HG03095 (cell line): ENCODE data around the gene OTUB2.
"Not testable (repeated sequence)": the region's sequence is repeated elsewhere in the genome, so short reads cannot be mapped to it uniquely, and the experiment has no call there.

ENCODE experiments used
- ATAC-seq: cut with Tn5 transposase; IDR thresholded peaks from one replicate; pipeline ENCODE4 v1.9.1; 2021; ENCODE audit warnings: moderate library complexity; ENCODE audit not compliant: unreplicated experiment

The OTUB2 gene

DNA sequence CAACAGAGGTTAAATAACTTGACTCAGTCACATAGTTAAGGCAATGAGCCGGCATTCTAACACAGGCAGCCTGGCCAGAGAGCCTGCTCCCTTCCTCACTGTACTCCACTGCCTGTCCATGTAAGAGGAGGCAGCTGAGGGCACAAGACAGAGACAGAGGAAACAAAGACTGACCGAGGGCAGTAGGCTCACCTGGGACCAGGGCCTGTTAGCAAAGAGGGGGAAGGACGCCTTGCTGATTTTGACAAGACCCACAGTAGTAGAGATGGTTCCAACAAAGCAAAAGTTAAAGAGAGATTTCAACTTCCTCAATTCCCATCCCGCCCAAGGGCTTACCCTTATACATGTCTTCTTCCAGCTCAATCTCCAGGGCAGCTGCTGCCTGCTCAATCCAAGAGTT lies 26.5 kb downstream of the OTUB2 start:
- ATAC-seq: no peak

DNA sequence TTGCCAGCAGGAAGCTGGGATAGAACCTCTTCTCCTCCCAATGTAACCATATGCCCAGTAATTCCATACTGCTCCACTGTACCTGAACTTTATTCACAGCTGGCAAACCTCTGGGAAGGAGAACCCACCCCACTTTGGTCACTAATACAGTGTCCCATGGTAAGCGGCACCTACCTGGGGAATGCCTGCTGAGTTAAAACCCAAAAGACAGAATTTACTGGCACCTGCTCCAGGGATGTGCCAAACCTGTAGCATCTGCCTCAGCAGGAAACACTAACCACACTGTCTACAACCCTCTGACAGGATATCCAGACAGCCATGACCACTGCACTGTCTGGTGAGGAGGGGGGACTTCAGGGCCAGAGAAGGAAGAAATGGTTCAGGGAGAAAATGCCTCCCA lies 28.3 kb downstream of the OTUB2 start:
- ATAC-seq: no peak

DNA sequence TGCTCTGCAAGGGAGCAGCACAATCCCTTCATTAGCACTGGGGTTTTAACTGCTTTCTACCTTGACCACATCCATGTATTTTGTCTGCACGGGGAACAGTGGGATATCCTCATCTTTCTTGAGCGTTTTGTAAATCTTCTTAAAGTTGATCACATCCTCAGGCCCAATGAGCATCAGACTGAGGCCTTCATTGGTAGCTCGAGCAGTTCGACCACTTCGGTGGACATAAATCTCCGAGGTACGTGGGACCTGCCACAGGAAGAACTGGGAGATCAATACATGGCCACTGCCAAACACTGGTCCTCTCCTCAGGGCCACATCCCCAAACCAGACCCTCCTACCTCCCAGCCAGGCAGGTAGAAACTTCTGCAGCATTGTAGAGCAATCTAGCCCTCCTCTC lies 28.8 kb downstream of the OTUB2 start:
- ATAC-seq: no peak

DNA sequence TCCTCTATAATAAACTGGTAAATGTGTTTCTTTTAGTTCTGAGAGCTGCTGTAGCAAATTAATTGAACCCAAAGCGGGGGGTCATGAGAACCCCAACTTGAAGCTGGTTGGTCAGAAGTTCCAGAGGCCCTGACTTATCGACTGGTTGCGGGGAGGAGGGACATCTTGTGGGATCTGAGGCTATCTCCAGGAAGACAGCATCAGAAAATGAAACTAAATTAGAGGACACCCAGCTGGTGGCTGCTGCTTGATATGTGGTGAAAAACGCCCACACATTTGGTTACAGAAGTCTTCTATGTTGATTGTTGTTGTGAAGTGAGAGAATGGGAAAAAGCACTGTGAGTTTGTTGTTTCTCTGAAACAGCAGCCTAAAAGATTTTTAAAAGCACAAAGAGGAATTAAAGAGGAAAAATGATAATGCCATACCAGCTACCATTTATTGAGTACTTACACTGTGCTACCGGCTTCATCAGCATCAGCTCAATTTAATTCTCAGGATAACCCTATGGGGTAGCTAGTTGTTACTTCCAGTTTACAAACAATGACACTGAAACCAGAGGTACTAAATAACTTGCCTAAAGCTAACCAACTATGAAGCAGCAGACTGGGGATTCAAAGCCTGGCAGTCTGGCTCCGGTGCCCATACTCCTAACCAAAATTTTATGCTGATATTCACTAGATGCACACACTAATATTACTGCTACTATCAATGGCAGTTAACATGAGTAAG lies 30.6 kb downstream of the OTUB2 start:
- ATAC-seq: peak; percentile 82

DNA sequence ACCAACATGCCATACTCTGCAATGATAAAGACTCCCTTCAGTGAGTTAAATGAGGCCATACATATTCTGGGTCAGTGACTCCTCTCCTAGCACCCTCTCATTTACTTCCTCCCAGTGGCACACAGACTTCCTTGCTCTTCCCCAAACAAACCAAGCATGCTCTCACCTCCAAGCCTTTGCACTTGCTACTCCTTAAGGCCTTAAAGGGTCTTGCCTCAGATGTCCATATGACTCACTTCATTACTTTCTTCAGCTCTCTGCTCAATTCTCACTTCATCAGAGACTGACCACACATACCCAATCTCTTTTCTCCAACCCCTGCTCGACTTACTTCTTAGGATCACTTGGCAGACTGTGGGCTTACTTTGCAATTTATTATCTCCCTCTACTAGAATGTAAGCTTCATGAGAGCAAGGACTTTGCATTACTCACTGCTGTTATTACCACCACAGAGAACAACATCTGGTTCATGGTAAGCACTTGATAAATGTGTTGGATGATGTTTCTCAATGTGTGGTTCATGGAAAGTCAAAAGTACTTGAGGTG lies 32.1 kb downstream of the OTUB2 start:
- no peak for ATAC-seq

DNA sequence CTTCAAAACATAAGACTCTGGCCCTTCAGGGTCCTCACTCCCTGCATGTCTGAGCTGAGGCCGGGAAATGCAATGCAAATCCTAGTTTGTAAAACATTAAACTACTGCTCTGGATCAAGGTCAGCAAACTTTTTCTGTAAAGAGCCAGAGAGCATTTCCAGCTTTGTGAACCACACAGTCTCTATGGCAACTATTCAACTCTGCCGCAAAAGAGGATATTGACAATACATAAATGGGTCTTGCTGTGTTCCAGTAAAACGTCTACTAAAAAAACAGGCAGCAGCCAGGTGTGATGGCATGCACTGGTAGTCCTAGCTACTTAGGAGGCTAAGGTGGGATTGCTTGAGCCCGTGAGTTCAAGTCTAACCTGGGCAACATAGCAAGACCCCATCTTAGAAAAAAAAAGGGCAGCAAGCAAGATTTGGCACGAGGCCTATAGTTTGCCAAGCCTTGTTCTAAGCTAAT lies 32.6 kb downstream of the OTUB2 start:
- ATAC-seq: no peak

DNA sequence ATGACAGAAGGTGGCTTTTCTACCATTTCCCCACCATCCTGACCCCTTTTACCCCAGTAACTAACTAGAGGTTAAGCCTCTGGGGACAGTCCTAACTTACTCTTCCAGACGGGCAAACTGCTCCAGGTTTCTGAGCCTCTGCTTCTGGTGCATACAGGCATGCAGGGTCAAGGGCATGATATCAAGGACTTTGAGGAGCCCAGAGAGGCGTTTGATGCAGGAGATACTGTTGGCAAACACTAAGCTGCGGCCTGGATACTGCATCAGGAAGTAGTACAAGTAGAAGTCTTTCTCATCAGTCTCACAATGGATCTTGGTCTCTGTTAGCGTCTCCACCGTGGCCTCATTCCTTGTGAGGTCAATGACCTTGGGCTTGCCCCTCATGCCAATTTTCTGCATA lies 33.9 kb downstream of the OTUB2 start:
- ATAC-seq: no peak

DNA sequence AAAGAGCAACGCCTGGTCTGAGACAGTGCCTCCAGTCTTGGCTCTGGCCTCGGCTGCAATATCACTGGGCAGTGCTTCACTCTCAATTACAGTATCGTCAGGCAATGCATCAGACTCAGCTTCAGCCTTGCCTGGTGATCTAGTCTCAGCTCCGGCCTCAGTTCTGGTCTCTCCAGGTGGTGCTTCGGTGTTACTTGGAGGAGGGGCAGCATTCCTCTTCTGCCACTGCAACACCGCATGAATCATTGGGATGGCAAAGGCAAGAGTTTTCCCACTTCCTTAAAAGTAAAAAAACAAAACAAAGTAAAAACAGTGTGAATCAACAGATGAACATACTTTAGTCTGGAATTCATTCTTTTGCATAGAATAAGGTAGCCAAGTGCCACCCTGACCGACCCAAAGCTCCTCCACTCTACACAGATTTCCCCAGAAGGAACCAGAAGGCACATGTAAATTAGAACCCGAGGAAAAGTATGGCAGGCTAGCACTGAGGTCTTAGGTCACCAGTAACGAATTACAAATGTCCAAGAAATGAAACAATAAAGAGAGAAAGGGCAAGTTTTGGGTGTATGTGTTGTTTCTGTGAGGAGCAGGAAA lies 36.3 kb downstream of the OTUB2 start:
- ATAC-seq: no peak

DNA sequence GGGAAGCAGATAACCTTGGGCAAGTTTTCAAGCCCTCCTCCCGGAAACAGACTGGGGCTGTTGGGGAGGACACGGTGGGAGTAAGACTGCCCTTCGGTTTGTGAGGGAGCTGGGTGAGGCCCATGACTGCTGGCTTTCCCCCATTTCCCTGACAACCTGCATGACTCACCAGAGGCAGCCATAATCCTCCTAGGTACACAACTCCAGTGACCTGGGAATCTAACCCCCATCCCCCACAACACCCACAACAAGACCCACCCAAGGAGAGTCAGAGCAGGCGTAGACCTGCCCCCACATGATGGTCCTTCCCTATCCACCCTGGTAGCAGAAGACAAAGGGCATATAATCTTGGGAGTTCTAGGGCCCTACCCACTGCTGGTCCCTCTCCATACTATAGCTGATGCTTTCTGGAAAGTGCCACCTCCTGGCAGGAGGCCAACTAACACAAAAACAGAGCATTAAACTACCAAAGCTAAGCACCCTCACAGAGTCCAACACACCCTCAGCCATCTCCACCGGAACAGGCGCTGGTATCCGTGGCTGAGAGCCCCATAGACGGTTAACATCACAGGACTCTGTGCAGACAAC lies 40.0 kb downstream of the OTUB2 start:
- ATAC-seq: no peak

DNA sequence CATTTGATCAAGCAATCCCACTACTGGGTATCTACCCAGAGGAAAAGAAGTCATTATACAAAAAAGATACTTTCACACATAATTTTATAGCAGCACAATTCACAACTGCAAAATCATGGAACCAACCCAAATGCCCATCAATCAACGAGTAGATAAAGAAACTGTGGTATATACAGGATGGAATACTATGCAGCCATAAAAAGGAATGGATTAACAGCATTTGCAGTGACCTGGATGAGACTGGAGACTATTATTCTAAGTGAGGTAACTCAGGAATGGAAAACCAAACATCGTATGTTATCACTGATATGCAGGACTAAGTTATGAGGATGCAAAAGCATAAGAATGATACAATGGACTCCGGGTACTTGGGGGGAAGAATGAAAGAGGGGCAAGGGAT lies 45.9 kb downstream of the OTUB2 start:
- ATAC-seq: not testable (repeated sequence)

DNA sequence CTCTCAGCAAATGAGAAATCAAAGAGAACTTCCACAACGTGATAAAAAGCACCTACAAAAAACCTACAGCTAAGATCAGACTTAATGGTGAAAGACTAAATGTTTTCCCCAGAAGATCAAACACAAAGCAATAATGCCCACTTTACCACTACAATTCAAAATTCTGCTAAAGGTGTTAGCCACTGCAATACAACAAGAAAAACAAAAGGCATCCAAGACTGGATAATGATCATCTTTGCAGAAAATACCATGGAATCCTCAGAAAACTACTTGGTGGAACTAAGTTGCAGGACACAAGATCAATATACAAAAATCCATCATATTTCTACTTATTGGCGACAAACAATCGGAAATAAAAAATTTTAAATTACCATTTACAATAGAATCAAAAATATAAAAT lies 48.4 kb downstream of the OTUB2 start:
- no peak for ATAC-seq

DNA sequence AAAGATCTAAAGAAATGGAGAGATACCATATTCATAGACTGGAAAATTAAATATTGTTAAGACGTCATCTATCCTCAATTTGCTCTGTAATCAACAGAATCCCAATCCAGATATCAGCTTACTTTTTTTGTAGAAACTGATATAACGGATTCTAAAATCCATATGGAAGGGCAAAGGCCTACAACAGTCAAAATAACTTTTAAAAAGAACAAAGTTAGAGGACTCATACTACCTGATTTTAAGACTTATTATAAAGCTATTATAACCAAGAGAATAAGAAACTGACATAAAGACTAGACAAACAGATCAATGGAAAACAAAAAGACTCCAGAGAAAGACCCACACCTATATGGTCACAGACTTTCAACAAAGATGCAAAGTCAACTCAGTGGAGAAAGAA lies 48.9 kb downstream of the OTUB2 start:
- ATAC-seq: no peak

DNA sequence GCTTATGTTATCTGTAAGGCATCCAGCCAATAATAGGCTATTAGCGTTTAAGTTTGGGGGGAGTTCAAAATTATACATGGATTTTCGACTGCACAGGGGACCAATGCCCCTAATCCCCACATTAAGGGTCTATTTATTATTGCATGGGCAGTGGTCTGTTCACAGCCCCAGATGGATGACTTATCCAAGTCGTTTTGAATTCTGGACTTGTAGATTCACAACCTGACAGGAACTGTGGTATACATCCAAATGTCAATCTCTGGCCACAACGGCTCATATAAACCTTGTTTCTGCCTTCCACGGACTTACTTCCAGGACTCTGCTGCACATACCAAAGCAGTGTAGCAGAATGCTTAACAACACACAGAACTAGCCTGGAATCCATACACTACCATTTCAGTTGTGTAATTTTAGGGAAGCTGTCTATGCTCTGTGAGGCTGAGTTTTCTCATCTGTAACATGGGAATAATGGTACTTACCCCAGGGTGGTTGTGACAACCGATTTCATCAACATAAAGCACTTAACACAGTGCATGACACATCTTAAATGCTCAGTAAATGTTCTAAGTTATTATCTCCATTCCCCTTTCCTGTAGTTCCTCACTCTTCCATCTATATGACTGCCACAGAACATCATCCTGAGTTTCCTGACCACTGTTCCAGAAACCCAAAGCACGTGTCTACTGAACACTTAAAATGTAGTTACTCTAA lies 51.1 kb downstream of the OTUB2 start:
- ATAC-seq: no peak

DNA sequence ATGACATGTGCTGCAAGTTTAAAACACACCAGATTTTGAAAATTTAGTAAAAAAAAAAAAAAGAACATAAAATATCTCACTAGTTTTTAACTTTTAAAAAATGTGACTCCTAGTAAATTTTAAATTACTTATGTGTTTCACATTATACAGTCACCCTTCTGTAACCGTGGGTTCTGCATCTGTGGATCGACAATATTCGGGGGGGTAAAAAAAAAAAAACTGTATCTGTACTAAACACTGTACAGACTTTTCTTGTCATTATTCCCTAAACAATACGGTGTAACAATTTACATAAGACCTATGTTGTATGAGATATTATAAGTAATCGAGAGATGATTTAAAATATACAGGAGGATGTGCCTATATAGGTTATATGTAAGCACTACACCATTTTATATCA lies 51.7 kb downstream of the OTUB2 start:
- no peak for ATAC-seq

DNA sequence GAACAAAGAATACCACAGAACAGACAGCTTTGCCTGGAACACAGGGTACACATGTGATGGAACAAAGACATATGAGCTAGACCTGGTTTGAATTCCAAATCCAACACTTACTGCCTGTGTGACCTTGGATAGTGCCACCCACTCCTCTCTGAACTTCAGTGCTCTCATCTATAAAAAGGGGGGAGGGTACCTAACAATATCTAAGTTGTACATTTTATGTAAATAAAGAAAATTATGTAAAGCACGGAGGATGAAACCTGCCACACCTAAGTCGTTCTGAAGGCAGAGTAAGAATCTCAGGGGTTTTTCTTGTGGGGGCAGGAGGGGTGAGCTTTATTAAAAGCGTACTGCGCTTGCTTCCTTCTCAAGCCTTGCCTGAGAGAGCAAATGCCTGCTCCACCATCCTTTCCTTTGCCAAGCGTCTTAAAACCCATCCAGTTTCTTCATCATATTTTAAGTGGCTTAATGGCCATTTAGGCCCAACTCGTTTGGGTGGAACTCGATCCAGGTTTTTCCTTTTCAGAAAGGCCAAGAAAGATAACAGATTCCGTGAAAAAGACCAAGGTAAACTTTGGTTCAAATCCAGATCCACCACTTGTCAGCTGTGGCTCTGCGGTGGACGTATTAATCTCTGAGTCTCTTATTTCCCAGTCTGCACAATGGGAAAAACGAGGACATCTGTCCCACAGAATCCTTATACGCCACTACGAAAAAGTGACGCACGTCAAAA lies 53.9 kb downstream of the OTUB2 start:
- no peak for ATAC-seq

DNA sequence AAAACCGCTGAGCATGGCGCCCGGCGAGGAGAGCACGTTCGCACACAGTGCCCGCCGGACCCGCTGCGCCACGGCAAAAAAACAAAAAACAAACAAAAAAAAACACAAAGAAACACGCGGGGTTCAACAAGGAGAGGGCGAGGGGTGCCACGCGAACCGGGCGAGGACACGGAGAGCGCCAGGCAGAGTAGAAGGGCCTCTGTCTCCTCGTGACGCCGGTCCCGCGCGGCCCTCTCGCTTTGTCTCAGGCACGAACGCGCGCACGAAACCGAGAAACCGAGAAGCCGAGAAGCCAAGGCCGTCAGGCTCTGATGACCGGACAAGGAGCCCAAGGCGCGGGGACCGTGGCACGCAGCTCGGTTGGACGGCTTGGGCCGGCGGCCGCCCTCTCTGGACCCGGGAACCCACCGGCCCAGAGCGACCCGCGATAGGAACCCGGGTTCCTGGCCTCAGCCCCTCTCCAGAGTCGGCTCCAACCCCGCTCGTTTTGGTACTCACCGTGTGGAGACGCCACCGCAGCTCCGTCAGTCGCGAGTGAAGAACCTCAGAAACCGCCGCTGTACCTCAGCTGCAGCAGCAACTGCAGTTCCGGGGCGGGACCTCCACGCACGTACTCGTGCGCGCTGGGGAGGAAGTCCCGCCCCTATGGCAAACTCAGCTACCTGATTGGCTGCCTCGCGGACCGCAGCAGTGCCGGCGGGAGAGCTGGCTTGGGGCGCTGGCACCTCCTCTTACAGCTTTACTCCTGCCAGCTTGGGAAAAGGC lies 54.7 kb downstream of the OTUB2 start, which contains the start of the genes DDX24 and IFI27L1:
DDX24 (minus strand) TSS at position 582 of the 765 bp plus-strand sequence. CDS start 1,460 bp downstream, outside the sequence.
IFI27L1 (plus strand) TSS at position 690 of the 765 bp plus-strand sequence. CDS start 15,628 bp downstream, outside the sequence.
- peak; percentile 98 for ATAC-seq

DNA sequence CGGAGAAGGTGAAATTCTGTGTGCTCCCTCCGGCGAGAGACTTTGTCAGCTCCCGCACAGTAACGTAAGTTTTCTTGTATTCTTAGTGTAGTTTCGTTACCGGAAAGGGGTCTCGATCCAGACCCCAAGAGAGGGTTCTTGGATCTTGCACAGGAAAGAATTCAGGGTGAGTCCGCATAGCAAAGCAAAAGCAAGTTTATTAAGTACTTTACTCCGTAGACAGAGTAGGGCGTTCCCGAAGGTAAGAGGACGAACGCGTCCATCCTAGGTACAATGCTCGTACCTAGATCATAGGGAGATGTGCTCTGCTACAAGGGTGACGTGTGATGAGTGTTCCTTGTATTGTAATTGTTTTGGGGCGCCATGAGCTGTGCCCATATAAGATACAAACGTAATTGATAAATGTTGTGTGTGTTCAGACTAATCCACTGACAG lies 55.3 kb downstream of the OTUB2 start:
- ATAC-seq: peak; percentile 23

DNA sequence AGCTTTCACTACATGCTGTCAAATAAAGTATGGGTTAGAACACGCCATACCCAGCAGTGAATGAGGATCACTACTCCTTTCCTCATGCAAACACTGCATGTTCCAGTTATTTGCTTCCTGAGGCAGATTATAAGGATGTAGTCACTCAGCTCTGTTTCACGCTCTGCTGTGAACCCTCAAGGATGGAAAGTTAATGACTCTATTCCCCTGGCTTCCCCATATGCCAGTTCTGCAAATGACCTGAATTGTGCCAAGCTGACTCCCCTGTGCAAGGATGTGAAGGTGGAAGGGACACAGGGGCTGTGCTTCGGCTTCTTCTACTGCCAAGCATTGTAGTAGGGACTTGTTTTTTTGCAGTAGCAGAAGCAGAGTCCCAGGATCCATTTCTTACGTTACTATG lies 61.8 kb downstream of the OTUB2 start:
- no peak for ATAC-seq

DNA sequence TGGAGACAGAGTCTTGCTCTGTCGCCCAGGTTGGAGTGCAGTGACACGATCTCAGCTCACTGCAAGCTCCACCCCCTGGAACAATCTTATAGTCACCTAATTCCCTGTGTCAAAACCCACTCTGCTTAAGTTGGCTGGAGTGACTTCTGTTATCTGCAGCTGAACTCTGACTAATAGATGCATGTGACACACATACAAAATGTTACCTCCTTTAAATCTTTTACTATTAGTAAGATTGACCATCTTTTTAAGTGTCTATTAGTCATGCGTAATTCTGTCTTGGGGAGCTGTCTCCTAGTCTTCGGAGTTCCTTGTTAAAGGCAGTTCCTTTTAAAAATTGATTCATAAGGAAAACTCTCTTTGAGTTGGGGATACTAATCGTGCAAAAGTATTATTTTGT lies 62.4 kb downstream of the OTUB2 start:
- no peak for ATAC-seq

DNA sequence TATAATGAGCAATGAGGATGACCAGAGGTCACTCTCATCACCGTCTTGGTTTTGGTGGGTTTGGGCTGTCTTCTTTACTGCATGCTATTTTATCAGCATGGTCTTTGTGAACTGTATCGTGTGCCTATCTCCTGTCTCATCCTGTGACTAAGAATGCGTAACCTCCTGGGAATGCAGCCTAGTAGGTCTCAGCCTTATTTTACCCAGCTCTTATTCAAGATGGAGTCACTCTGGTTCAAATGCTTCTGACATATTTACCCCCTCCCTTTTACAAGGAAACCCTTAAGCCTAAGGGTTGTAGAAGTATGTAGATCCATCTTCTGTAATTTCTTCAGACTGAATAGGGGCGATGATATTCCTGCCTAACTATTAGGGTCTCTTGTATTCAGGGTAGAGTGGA lies 63.3 kb downstream of the OTUB2 start:
- no peak for ATAC-seq
